Rectal smooth muscle tissue (tissue), 1 donor: ENCODE results near the gene ANAPC16.
"Not testable (repeated sequence)": the region's sequence is repeated elsewhere in the genome, so short reads cannot be mapped to it uniquely, and the experiment has no call there.

Source experiments
- H3K27ac ChIP-seq: one replicate; pipeline ENCODE4 v1.7.0; 2013; ENCODE audit warnings: low read depth, low read length, inconsistent platforms
- H3K27me3 ChIP-seq: one replicate; pipeline ENCODE4 v1.7.0; 2013; ENCODE audit warnings: low read length; ENCODE audit not compliant: control insufficient read depth, insufficient read depth
- H3K36me3 ChIP-seq: one replicate; pipeline ENCODE4 v1.7.0; 2013; ENCODE audit warnings: low read length; ENCODE audit not compliant: control insufficient read depth, insufficient read depth
- H3K4me1 ChIP-seq: one replicate; pipeline ENCODE4 v1.7.0; 2013; ENCODE audit warnings: low read length; ENCODE audit not compliant: control insufficient read depth, insufficient read depth
- H3K4me3 ChIP-seq: one replicate; pipeline ENCODE4 v1.7.0; 2013; ENCODE audit warnings: low read length
- H3K9ac ChIP-seq: one replicate; pipeline ENCODE4 v1.7.0; 2013; ENCODE audit warnings: low read length

The ANAPC16 gene

DNA sequence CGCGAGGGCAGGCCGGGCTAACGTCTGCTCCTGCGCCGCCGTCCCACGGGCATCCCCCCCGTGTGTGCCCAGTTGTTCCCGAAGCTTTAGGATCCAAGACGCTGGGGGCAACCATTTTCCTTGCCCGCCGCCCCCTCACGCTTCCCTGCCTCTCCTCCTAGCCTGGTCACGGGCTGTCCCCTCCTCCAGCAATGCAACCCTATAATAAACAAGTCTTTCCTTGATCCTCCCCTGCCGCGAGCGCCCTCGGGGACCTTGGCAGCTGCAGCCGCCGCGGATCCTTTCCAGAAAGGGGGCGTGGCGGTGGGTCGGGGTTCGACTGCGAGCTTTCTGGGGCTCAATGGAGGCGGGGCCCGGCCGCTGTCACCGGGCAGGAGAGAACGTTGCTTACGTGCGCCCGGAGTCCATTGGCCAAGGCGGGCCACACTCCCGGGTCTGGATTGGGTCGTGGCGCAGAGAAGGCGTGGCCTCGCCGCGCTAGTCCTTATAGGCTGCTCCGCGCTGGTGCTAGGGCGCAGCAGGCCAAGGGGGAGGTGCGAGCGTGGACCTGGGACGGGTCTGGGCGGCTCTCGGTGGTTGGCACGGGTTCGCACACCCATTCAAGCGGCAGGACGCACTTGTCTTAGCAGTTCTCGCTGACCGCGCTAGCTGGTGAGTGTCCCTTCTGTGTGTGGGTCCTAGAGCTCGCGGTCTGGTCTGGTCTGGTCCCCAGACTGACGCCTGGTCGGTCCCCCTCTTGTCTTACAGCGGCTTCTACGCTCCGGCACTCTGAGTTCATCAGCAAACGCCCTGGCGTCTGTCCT is 57.8 kb downstream of the ANAPC16 start, which contains the start of gene DDIT4:
Gene DDIT4, plus strand, starts transcription at position 515 of the 803 bp plus-strand sequence. CDS start 293 bp downstream, outside the sequence.
- peaks cover 7% of the 10 kb centered on the region for H3K4me1 ChIP-seq

DNA sequence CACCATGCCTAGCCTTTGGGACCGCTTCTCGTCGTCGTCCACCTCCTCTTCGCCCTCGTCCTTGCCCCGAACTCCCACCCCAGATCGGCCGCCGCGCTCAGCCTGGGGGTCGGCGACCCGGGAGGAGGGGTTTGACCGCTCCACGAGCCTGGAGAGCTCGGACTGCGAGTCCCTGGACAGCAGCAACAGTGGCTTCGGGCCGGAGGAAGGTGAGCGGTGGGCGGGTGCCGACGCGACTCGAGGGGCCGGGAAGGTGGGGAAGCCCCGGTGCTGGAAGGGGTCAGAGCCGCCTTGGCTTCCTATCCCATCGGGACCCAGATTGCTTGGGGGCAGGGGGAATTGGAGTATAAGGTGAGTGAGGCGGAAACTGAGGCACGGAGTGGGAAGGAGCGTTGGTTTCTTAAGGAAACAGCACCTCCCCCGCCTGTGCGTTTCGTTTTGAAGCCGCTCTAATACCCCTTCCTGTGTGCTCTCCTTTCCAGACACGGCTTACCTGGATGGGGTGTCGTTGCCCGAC is 58.5 kb downstream of the ANAPC16 start:
- peak overlapping the region; percentile 77 for H3K9ac ChIP-seq
- H3K4me3 ChIP-seq, result peak overlapping the region; percentile 82
- H3K27ac ChIP-seq, result peak overlapping the region; percentile 77
- no peaks in the 10 kb centered on the region for H3K36me3 ChIP-seq
- H3K4me1 ChIP-seq, result peaks cover 7% of the 10 kb centered on the region
- no peaks in the 10 kb centered on the region for H3K27me3 ChIP-seq

More for the DNA sequence above, 57.8 kb downstream of the ANAPC16 start, which contains the start of gene DDIT4:
- H3K4me3 ChIP-seq, result peak within 1 kb of the TSS; percentile 94
- no peaks in the 10 kb centered on the region for H3K27me3 ChIP-seq
- no peaks in the 10 kb centered on the region for H3K36me3 ChIP-seq
- peak within 1 kb of the TSS; percentile 99 for H3K9ac ChIP-seq
- H3K27ac ChIP-seq, result peak within 1 kb of the TSS; percentile 99

DNA sequence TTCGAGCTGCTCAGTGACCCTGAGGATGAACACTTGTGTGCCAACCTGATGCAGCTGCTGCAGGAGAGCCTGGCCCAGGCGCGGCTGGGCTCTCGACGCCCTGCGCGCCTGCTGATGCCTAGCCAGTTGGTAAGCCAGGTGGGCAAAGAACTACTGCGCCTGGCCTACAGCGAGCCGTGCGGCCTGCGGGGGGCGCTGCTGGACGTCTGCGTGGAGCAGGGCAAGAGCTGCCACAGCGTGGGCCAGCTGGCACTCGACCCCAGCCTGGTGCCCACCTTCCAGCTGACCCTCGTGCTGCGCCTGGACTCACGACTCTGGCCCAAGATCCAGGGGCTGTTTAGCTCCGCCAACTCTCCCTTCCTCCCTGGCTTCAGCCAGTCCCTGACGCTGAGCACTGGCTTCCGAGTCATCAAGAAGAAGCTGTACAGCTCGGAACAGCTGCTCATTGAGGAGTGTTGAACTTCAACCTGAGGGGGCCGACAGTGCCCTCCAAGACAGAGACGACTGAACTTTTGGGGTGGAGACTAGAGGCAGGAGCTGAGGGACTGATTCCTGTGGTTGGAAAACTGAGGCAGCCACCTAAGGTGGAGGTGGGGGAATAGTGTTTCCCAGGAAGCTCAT is 59.0 kb downstream of the ANAPC16 start:
- peaks cover 7% of the 10 kb centered on the region for H3K4me1 ChIP-seq
- peak overlapping the region; percentile 77 for H3K9ac ChIP-seq
- H3K4me3 ChIP-seq, result peak overlapping the region; percentile 82
- H3K27ac ChIP-seq, result peak overlapping the region; percentile 77
- no peaks in the 10 kb centered on the region for H3K27me3 ChIP-seq
- no peaks in the 10 kb centered on the region for H3K36me3 ChIP-seq

DNA sequence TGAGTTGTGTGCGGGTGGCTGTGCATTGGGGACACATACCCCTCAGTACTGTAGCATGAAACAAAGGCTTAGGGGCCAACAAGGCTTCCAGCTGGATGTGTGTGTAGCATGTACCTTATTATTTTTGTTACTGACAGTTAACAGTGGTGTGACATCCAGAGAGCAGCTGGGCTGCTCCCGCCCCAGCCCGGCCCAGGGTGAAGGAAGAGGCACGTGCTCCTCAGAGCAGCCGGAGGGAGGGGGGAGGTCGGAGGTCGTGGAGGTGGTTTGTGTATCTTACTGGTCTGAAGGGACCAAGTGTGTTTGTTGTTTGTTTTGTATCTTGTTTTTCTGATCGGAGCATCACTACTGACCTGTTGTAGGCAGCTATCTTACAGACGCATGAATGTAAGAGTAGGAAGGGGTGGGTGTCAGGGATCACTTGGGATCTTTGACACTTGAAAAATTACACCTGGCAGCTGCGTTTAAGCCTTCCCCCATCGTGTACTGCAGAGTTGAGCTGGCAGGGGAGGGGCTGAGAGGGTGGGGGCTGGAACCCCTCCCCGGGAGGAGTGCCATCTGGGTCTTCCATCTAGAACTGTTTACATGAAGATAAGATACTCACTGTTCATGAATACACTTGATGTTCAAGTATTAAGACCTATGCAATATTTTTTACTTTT is 59.7 kb downstream of the ANAPC16 start:
- peaks cover 7% of the 10 kb centered on the region for H3K4me1 ChIP-seq
- peak overlapping the region; percentile 77 for H3K9ac ChIP-seq
- peak overlapping the region; percentile 82 for H3K4me3 ChIP-seq
- H3K27ac ChIP-seq, result peak overlapping the region; percentile 77
- no peaks in the 10 kb centered on the region for H3K27me3 ChIP-seq
- no peaks in the 10 kb centered on the region for H3K36me3 ChIP-seq

DNA sequence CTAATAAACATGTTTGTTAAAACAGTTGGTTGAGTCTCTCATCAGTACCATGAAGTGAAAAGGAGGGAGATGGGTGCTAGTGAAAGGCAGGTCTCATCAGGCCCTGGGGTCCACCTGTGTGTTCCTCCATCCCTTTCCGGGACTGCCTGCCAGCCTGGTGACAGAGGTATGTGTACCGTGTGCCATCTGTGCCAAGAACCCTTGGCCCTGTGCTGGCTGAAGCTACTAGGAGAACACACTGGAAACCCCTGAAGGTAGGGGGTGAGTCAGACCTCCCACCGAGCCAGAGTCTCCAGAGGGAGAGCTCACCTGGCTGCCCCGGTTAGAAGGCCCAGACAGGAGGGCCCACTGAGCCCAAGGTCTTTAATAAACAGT is 60.2 kb downstream of the ANAPC16 start:
- H3K9ac ChIP-seq, result no peak overlapping the region
- H3K4me1 ChIP-seq, result peaks cover 7% of the 10 kb centered on the region
- H3K27ac ChIP-seq, result no peak overlapping the region

DNA sequence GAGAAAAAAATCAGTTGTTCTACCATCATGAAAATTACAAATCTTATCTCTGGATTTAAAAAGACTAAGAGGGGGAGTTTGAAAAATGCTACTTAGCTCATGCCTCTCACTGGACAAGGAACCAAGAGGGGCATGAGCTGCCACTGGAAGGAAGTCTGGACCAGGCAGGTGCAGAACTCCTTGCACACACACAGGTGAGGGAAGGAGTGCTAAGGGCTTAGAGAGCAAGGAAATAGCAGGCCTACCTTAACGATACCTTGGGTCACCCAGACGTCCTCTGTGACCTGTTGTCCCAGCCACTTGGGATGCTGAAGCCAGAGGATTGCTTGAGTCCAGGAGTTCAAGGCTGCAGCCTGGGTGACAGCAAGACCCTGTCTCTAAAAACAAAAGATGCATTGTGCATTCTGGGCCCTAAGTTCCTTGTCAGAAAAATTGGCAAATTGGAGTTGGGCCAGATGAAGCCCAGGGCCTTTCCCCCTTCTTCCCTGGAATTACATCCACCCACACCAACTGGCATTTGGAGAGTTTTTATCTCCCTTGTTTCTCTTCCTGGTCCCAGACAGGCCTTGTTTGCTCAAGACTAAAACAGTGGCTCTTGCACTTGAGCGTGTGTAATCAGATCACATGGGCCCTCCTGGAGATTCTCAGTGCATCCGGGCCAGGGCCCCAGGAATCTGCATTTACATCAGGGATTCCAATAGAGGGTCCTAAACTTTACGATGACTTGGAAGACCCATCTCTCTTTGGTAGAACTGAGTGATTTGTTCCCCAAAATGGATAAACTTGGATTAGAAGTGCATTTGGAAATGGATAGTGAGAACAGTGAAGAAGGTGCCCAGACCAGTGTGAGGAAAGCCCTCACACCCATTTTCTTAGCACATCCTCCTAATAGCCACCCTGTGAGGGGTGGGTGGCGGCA is 60.9 kb downstream of the ANAPC16 start:
- H3K9ac ChIP-seq, result no peak overlapping the region
- H3K27me3 ChIP-seq, result no peaks in the 10 kb centered on the region
- no peaks in the 10 kb centered on the region for H3K36me3 ChIP-seq
- H3K27ac ChIP-seq, result no peak overlapping the region
- H3K4me3 ChIP-seq, result no peak overlapping the region
- H3K4me1 ChIP-seq, result peaks cover 7% of the 10 kb centered on the region

More for the DNA sequence above, 60.2 kb downstream of the ANAPC16 start:
- no peaks in the 10 kb centered on the region for H3K27me3 ChIP-seq
- peak overlapping the region; percentile 82 for H3K4me3 ChIP-seq
- H3K36me3 ChIP-seq, result no peaks in the 10 kb centered on the region

DNA sequence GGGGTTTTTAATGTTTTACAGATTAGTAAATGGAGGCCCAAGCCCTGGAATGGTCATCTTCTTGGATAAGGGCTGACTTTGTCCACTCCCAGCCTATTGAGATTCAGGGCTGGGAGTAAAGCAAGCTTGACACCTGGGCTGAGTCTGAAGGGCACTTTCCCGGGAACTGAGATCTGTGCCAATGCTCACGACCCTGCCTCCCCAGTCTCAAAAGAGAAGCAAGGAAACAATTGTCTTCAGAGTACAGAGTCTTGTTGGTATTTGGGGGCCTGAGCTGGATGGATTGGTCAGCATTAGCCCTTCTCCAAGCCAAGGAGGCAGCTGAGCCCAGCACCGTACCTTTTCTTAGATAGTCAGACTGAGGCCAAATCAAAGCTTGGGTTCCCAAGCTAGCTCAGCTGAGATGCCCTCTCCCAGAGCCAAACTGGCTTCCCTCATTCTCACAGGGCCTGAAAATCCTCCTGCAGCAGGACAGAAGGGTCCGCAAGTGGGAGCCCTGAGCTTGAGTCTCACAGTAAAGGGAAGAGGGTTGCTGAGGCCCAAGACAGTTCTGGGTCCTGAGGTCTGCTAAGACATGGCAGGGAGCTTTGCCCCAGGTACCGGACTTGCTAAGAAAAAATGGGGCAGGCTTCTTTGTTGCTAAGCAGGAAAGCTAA is 61.7 kb downstream of the ANAPC16 start:
- Histone ChIP-seq H3K9ac (no peak overlapping the region), H3K27ac (no peak overlapping the region), H3K4me1 (peaks cover 6% of the 10 kb centered on the region), H3K36me3 (no peaks in the 10 kb centered on the region), H3K4me3 (no peak overlapping the region), H3K27me3 (no peaks in the 10 kb centered on the region)

DNA sequence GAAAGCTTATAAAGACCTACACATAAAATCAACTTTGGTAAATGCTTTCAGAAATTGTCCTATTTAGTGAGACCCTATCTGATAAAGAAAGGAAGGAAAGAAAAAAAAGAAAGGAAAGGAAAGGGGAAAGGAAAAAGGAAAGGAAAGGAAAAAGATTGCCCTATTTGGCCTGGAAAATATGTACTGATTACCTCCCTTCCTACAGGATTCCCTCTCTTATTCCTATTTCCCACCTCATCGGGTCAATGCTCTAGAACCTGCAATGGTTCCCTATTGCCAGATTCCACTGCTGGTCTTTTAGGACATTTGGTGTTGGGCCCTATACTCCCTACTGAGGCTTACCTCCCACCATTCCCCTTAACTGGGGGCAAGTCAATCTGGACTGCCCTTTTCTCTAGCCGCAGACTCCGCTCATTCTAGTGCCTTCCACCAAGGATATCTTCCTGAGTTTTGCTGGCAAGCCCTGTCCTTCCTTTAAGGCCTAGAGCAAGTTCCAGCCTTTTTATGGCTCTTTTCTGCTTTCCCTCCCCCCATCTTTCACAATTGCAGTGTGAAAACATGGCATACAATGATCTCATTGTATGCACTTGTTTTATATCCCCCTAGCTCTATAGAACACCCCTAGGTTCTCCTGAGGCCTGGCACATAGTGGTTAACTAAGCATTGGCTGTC is 62.3 kb downstream of the ANAPC16 start:
- H3K27ac ChIP-seq, result no peak overlapping the region
- H3K27me3 ChIP-seq, result no peaks in the 10 kb centered on the region
- no peak overlapping the region for H3K4me3 ChIP-seq
- no peak overlapping the region for H3K9ac ChIP-seq
- peaks cover 2% of the 10 kb centered on the region for H3K4me1 ChIP-seq
- no peaks in the 10 kb centered on the region for H3K36me3 ChIP-seq

DNA sequence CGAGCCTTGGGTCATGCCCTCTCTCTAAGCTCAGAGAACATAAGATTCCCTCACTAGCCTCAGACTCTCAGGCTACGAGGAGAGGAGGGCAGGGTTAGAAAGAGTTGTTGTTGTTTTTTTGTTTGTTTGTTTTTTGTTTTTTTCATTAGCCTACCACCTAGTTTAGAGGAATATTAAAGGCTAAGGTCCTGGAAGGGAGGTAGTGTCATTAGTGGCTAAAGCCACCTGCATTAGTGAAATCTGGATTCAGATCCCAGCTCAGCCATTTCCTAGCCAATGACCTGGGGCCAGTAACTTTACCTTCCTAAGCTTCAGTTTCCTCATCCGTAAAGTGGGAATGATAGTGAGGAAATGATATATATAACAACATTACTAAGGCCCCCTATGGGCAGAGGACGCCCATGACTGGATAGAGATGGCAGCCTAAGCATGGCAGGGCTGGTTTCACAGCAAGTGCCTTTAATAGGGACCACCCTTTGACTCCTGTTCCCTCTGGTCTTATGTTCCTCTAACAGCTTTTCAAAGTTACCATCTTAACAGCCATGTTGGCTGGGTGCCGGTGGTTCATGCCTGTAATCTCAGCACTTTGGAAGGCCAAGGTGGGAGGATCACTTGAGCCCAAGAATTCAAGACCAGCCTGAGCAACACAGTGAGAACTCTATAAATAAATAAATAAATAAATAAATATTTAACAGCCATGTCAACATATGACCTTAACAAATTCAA is 63.0 kb downstream of the ANAPC16 start:
- peaks cover 2% of the 10 kb centered on the region for H3K4me1 ChIP-seq
- no peak overlapping the region for H3K4me3 ChIP-seq
- no peaks in the 10 kb centered on the region for H3K27me3 ChIP-seq
- H3K27ac ChIP-seq, result no peak overlapping the region
- no peak overlapping the region for H3K9ac ChIP-seq
- no peaks in the 10 kb centered on the region for H3K36me3 ChIP-seq

DNA sequence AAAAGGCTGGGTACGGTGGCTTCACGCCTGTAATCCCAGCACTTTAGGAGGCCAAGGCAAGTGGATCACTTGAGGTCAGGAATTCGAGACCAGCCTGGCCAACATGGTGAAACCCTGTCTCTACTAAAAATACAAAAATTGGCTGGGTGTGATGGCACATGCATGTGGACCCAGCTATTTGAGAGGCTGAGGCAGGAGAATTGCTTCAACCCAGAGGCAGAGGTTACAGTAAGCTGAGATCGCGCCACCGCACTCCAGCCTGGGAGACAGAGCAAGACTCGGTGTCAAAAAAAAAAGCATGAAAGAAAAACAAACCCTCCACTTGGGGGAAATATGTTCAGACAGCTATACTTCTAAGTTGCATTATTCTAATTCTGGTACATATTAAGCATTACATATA is 63.8 kb downstream of the ANAPC16 start:
- not testable (repeated sequence) for H3K27ac ChIP-seq, H3K36me3 ChIP-seq, H3K9ac ChIP-seq, H3K4me3 ChIP-seq, H3K4me1 ChIP-seq, H3K27me3 ChIP-seq
